Stimulated activated CD8-positive, alpha-beta memory T cell treated with anti-CD3 and anti-CD28 coated beads, Interleukin-7, amount 100 ng/mL, for 4 hours (primary cell): ENCODE results near the gene MAP9.
A peak's percentile ranks its signal among the peaks of the same experiment; 100 is the strongest.
"Not testable (repeated sequence)": the region's sequence is repeated elsewhere in the genome, so short reads cannot be mapped to it uniquely, and the experiment has no call there.

Experiments used
- DNase-seq, 2 donors: peaks; one replicate each; pipeline ENCODE4 v3.0.0-alpha.2; 2020; ENCODE audit warnings: low read depth in 2 of 2

The MAP9 gene

GRCh38 chr4:155376387-155377268, at the start of gene MAP9:
Gene MAP9, minus strand, starts transcription at chr4:155376965. Its CDS starts 1,115 bp downstream, at chr4:155375850.
- peak; percentile 85 to 89 for DNase-seq

DNA sequence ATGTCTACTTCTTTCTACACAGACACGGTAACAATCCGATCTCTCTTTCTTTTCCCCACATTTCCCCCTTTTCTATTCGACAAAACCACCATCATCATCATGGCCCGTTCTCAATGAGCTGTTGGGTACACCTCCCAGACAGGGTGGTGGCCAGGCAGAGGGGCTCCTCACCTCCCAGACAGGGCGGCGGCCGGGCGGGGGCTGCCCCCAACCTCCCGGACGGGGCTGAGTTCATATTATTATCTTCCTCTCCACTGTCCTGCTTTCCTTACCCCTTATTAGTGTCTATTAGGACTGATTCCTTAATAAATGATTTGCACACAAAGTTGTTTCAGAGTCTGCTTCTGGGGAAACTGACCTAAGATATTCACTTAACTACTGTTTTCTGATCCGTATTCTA, 48.0 kb upstream of the MAP9 start:
- not testable (repeated sequence) for DNase-seq

- no peak for DNase-seq
Observed at GRCh38 chr4:155423671-155424070, 46.9 kb upstream of the MAP9 start.

- no peak for DNase-seq
Observed at GRCh38 chr4:155419266-155419665, 42.5 kb upstream of the MAP9 start.

GRCh38 chr4:155415662-155416061, 38.9 kb upstream of the MAP9 start:
- no peak for DNase-seq

DNA sequence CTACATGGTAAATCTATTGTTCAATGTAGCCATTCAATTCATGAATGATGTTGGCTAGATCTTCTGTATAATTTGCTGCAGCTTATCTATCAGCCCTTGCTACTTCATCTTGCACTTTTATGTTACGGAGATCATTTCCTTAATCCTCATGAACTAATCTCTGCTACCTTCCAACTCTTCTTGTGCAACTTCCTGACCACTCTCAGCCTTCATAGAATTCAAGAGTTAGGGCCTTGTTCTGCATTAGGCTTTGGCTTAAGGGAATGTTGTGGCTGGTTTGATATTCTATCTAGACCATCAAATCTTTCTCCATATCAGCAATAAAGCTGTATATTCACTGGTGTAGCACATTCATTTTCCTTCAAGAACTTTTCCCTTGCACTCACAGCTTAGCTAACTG, 36.7 kb upstream of the MAP9 start:
- DNase-seq: no peak

DNA sequence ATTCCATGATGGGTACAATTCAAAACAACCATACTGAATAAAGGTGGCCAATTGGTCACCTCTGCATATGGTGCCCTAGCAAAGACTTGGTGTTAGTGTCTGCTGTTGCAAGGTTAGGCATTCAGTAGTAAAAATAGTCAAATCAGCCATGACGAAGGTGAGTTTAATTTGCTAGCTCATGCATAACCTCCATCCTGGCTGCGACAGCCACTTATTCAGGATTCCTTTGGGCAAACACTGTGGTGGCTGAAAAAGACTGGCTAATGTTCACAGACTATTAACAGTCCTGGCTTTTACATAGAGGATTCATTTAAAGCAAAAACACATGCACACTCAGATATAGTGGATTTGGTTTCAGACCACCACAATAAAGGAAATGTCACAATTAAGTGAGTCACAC, 34.8 kb upstream of the MAP9 start:
- no peak for DNase-seq

- no peak for DNase-seq
Observed at GRCh38 chr4:155408796-155409195, 32.0 kb upstream of the MAP9 start.

DNA sequence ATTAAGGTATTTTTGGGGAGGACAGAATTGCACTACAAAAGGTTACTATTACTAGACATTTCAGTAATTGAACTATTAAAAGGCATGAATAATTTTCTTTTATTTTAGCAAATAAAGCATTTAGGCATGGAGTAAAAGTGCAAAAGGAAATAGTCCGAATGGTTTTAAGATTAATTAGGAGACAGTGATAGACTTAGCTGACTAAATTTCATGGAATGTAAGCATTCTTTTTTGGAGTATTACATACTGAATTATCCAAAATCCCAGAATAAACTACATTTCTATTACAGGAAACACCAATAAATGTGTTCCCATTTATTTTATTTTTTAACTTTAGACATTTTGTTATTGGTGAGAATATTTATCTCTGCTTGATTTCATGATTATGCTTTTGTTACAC, 30.7 kb upstream of the MAP9 start:
- no peak for DNase-seq

- DNase-seq: no peak
Observed at GRCh38 chr4:155405059-155405458, 28.3 kb upstream of the MAP9 start.

DNA sequence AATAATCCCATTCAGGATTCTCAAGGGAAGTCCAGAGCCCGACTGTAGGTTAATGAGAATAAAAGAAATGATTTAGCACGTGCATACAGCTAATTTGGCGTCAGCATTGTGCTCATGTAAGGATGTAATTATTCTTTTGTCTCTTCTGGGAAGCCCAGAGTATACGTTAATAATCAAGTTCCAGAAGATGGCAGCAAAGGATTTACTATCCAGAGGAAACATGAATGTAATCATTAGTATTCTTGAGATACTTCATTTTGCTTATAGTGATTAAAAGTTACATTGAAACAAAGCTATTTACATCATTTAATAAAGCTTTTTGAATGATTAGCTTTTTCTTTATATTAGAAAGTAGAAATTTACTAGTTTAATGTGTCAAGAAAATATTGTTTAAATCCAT, 27.1 kb upstream of the MAP9 start:
- DNase-seq: no peak

- no peak for DNase-seq
Observed at GRCh38 chr4:155402941-155403340, 26.2 kb upstream of the MAP9 start.

DNA sequence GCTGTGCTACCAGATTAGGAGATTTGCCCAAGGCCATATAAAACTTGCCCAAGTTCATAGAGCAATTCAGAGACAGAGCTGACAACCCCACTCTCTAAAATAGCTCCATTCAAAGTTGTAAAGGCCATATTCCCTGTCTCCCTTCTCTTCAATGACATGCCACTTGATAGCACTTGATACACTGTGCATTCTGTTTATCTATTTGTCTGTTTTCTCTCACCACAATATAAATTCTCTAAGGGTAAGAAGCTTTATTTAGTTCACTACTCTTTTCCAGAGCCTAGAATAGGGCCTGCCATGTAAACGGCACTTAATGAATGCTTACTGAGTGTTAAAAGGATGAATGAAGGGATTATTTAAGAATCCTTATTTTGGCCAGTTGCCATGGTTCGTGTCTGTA, 24.1 kb upstream of the MAP9 start:
- DNase-seq: no peak

DNA sequence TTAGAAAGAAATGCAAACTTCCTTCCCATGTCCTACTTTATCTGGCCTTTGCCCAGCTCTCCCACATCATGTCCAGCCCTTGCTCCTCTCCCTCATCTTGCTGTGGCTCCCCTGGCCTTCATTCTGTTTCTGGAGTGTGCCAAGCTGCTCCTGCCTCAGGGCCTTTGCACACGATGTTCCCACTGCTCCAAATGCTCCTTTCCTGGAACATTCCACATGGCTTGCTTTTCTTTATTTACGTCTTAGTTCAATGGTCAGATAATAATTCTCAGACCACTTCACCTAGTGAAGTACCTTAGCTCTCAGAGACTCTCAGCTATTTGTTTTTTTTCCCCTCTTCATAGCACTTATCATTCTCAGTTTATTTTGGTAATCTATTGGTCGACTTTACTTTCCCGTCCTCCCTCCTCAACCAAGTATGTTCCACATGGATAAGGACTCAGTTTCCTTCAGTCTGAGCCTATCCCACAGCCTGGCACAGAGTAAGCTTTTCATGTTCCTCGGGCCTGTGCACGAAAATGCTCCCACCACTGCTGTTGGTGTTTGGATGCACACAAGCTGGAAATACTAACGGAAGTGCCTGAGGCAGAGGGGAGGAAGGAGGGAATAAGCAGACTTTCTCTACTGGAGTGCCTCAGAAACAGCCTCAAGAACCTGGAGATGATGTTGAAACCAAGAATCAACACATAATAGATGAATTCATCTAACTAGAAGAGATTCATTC, 23.4 kb upstream of the MAP9 start:
- no peak for DNase-seq

GRCh38 chr4:155392481-155393184, 15.9 kb upstream of the MAP9 start:
- DNase-seq: no peak

GRCh38 chr4:155391932-155392331, 15.2 kb upstream of the MAP9 start:
- no peak for DNase-seq

GRCh38 chr4:155388162-155388561, 11.4 kb upstream of the MAP9 start:
- DNase-seq: no peak

DNA sequence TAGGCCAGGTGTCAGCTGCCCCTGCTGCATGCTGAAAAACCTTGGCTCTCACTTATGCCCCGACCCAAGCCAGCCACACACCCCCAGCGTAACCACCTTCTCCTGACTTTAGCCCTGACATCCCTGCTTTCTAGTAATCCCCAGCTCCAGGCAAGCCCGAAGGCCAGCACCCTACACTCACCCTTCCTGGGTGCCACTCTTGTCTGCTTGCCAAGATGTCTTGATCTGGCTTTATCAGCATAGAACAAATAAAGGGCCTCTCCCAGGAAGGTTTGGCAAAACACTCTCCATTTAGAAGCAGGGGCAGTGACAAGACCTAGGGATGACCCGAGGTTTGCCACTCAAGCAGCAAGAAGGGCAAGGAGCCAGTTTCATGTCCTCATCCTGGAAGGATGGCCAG, 6.8 kb upstream of the MAP9 start:
- DNase-seq: no peak

- no peak for DNase-seq
Observed at GRCh38 chr4:155377276-155377675, 511 bp upstream of the MAP9 start.

- DNase-seq: no peak
Observed at GRCh38 chr4:155371432-155372043, 5.2 kb downstream of the MAP9 start.

GRCh38 chr4:155367608-155368007, 9.2 kb downstream of the MAP9 start:
- no peak for DNase-seq

GRCh38 chr4:155353923-155354540, 22.7 kb downstream of the MAP9 start:
- peak in 1 of 2 donors; percentile 3 for DNase-seq
